WTC11 (cell line): ENCODE data around the gene SMIM26. TPM values are rescaled to one million over a fixed set of nuclear protein-coding genes. Genes with fewer than 3 reads are reported as not detected.

Experiments used
- ATAC-seq: fragments of 200-7000 bp; cut with Tn5 transposase; 2 replicates; pipeline ENCODE4 v1.10.0; 2021; ENCODE audit warnings: mild to moderate bottlenecking, moderate library complexity
- CTCF ChIA-PET: fragments of 300-600 bp; sonication (Branson Sonifier 250); formaldehyde crosslinking; loops from one replicate; lab custom pipeline; 2021; ENCODE audit warnings: antibody characterized with exemption; lab: Charles Lee
- POLR2A ChIA-PET: fragments of 350-600 bp; sonication (Branson Sonifier 250); formaldehyde crosslinking; loops from one replicate; lab custom pipeline; 2021; ENCODE audit warnings: antibody characterized with exemption; lab: Charles Lee
- DNase-seq: peaks from one replicate; pipeline ENCODE4 v3.0.0; 2021; ENCODE audit warnings: low spot score
- H3K27ac Mint-ChIP-seq: 2 replicates; pipeline ENCODE4 v1.8.0; 2021; ENCODE audit warnings: mixed read lengths
- H3K27me3 Mint-ChIP-seq: 2 replicates; pipeline ENCODE4 v1.8.0; 2021; ENCODE audit warnings: low read depth, mild to moderate bottlenecking, moderate library complexity, mixed read lengths
- H3K36me3 Mint-ChIP-seq: 2 replicates; pipeline ENCODE4 v1.8.0; 2021; ENCODE audit warnings: mixed read lengths
- H3K4me1 Mint-ChIP-seq: 2 replicates; pipeline ENCODE4 v1.8.0; 2022; ENCODE audit warnings: mixed read lengths
- H3K4me3 Mint-ChIP-seq: 2 replicates; pipeline ENCODE4 v1.8.0; 2021; ENCODE audit warnings: mild to moderate bottlenecking, moderate library complexity, mixed read lengths
- H3K9me3 Mint-ChIP-seq: 2 replicates; pipeline ENCODE4 v1.8.0; 2021; ENCODE audit warnings: mixed read lengths
- CBFB ChIP-seq: sonication (generic); formaldehyde crosslinking; IDR thresholded peaks from 2 replicates; pipeline ENCODE4 v1.8.1; 2022; ENCODE audit warnings: mild to moderate bottlenecking, low read depth, missing genetic modification reagents
- ETV6 ChIP-seq: sonication (generic); formaldehyde crosslinking; IDR thresholded peaks from 2 replicates; pipeline ENCODE4 v1.8.1; 2022; ENCODE audit warnings: mild to moderate bottlenecking, missing genetic modification reagents
- GABPB1 ChIP-seq: sonication (generic); formaldehyde crosslinking; IDR thresholded peaks from 2 replicates; pipeline ENCODE4 v1.8.1; 2023; ENCODE audit warnings: mild to moderate bottlenecking, missing genetic modification reagents
- HMGA2 ChIP-seq: fragments of 250-450 bp; sonication (Bioruptor Pico); IDR thresholded peaks from 2 replicates; pipeline ENCODE4 v1.4.0; 2021; ENCODE audit warnings: mild to moderate bottlenecking, moderate library complexity
- NR2C2 ChIP-seq: sonication (generic); formaldehyde crosslinking; IDR thresholded peaks from 2 replicates; pipeline ENCODE4 v1.8.0; 2022; ENCODE audit warnings: mild to moderate bottlenecking, missing genetic modification reagents
- NR3C1 ChIP-seq: sonication (generic); formaldehyde crosslinking; conservative IDR thresholded peaks from 2 replicates; pipeline ENCODE4 v1.8.1; 2023; ENCODE audit warnings: low read depth, mild to moderate bottlenecking, missing genetic modification reagents
- RELA ChIP-seq: sonication (generic); formaldehyde crosslinking; IDR thresholded peaks from 2 replicates; pipeline ENCODE4 v1.8.1; 2022; ENCODE audit warnings: missing genetic modification reagents, mild to moderate bottlenecking, borderline replicate concordance
- ZNF263 ChIP-seq: sonication (generic); formaldehyde crosslinking; IDR thresholded peaks from 2 replicates; pipeline ENCODE4 v1.8.1; 2022; ENCODE audit warnings: low read depth, mild to moderate bottlenecking, moderate library complexity, missing genetic modification reagents
- ZNF671 ChIP-seq: fragments of 250-450 bp; sonication (Bioruptor Pico); IDR thresholded peaks from 2 replicates; pipeline ENCODE4 v1.8.0; 2021; ENCODE audit warnings: mild to moderate bottlenecking
- total RNA-seq: library from RNA; stranded (reverse); gene quantifications from 3 replicates; pipeline ENCODE4 v1.2.3, GENCODE V29; 2021
- TF ChIP-seq, protein P1 (sequence below): sonication (generic); formaldehyde crosslinking; conservative IDR thresholded peaks from 2 replicates; pipeline ENCODE4 v1.8.1; 2023; ENCODE audit warnings: mild to moderate bottlenecking, low read depth, missing genetic modification reagents, moderate library complexity
- TF ChIP-seq, protein P2 (sequence below): fragments of 250-450 bp; sonication (Bioruptor Pico); conservative IDR thresholded peaks from 2 replicates; pipeline ENCODE4 v1.9.0; 2021; ENCODE audit warnings: mild to moderate bottlenecking
- TF ChIP-seq, protein P3 (sequence below): fragments of 250-450 bp; sonication (Bioruptor Pico); IDR thresholded peaks from 2 replicates; pipeline ENCODE4 v1.9.0; 2021; ENCODE audit warnings: mild to moderate bottlenecking
- TF ChIP-seq, protein P4 (sequence below): sonication (generic); formaldehyde crosslinking; IDR thresholded peaks from 2 replicates; pipeline ENCODE4 v1.8.1; 2023; ENCODE audit warnings: mild to moderate bottlenecking, missing genetic modification reagents
- TF ChIP-seq, protein P5 (sequence below): sonication (generic); formaldehyde crosslinking; conservative IDR thresholded peaks from 2 replicates; pipeline ENCODE4 v1.8.1; 2022; ENCODE audit warnings: mild to moderate bottlenecking, missing genetic modification reagents
- TF ChIP-seq, protein P6 (sequence below): fragments of 250-450 bp; sonication (Bioruptor Pico); IDR thresholded peaks from 2 replicates; pipeline ENCODE4 v1.9.0; 2021; ENCODE audit warnings: mild to moderate bottlenecking

The SMIM26 gene
- total RNA-seq, 1 experiment from 2014 or later, result 71.9 TPM

DNA sequence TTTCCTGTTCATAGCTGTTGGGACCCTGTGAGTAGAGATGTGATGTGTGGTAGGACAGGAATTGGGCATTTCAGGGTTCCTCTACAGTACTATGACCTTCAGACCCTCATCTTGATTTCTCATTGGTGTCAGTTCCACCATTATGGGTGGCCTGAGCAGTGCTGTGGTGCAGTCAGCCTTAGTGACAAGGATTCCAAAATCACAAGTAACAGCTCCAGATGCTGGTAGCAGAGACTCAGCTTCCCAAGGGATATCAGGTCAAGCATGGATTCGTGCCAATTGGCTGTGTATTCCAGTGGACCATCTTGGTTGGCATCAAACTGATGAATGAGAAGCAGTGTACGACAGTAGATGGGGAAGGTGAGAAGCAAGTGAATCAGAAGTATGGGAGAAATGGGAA, 3.8 kb downstream of the SMIM26 start:
- no peak overlapping the region for H3K27ac Mint-ChIP-seq
- CTCF ChIA-PET, result no interaction called here
- POLR2A ChIA-PET, result no interaction called here
- H3K4me3 Mint-ChIP-seq, result no peak overlapping the region
- no peaks in the 10 kb centered on the region for H3K9me3 Mint-ChIP-seq
- peaks cover 19% of the 10 kb centered on the region for H3K36me3 Mint-ChIP-seq
- no peak for ATAC-seq
- TF ChIP-seq, protein P1, sequence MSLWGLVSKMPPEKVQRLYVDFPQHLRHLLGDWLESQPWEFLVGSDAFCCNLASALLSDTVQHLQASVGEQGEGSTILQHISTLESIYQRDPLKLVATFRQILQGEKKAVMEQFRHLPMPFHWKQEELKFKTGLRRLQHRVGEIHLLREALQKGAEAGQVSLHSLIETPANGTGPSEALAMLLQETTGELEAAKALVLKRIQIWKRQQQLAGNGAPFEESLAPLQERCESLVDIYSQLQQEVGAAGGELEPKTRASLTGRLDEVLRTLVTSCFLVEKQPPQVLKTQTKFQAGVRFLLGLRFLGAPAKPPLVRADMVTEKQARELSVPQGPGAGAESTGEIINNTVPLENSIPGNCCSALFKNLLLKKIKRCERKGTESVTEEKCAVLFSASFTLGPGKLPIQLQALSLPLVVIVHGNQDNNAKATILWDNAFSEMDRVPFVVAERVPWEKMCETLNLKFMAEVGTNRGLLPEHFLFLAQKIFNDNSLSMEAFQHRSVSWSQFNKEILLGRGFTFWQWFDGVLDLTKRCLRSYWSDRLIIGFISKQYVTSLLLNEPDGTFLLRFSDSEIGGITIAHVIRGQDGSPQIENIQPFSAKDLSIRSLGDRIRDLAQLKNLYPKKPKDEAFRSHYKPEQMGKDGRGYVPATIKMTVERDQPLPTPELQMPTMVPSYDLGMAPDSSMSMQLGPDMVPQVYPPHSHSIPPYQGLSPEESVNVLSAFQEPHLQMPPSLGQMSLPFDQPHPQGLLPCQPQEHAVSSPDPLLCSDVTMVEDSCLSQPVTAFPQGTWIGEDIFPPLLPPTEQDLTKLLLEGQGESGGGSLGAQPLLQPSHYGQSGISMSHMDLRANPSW, result no peak
- TF ChIP-seq, protein P2, sequence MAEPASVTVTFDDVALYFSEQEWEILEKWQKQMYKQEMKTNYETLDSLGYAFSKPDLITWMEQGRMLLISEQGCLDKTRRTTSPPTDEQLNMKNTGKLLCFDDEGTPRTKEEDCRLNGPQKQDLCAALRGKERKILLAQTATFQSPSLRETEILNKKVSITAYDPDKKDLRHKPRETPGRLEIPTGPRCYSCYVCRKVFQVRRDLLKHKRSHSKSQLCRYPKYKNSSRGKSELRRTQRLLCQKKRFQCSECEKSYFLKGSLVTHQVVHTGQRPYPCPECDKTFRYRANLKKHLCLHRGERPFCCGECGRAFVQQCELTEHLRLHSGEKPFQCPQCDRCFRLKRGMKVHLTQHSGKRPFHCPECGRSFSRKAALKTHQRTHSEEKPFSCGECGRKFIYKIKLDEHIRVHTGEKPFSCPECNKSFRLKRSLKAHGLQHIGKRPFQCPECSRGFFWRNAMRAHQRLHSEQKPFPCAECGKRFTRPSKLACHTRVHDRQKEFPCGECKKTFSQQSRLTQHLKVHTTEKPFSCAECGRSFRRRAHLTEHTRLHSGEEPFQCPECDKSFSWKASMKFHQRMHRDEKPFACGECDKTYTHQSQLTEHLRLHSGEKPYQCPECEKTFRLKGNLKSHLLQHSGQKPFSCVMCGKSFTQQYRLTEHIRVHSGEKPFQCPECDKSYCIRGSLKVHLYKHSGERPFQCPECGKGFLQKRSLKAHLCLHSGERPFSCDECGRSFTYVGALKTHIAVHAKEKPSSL (CRISPR knock-in tag), result no peak
- H3K4me1 Mint-ChIP-seq, result peaks cover 6% of the 10 kb centered on the region; the same call in 1 of the 2 replicates
- H3K27me3 Mint-ChIP-seq, result no peaks in the 10 kb centered on the region
- no peak for DNase-seq

DNA sequence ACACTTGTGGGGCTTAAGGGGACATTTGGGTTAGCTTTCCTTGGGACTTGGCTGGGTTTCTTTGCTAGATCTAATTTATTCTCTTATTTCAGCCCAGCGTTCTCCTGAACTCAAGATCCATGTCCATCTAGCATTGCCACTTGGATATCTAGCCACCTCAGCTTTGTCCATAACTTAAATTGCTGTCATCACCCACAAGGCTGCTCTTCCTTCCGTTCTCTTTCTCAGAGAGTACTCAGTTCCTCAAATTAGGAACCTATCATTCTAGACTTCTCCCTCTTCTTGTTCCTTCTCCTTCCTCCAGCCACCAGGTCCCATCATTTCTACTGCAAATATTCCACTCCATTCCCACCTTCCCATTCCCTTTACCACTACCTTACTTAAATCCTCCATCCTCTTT, 4.3 kb downstream of the SMIM26 start:
- ChIA-PET POLR2A (no interaction called here), CTCF (interaction anchor here (1.0 kb wide), 1 partner anchor 16 kb away, joined by 3 read pairs; the partner anchor contains the start of gene DTD1)
- DNase-seq (no peak), ATAC-seq (no peak)
- Mint-ChIP-seq H3K27me3 (no peaks in the 10 kb centered on the region), H3K27ac (no peak overlapping the region), H3K4me1 (peaks cover 3% of the 10 kb centered on the region; the same call in 1 of the 2 replicates), H3K9me3 (no peaks in the 10 kb centered on the region), H3K4me3 (no peak overlapping the region), H3K36me3 (peaks cover 19% of the 10 kb centered on the region)
- TF ChIP-seq NR3C1 (CRISPR knock-in tag), result no peak
- no peak for TF ChIP-seq CBFB (CRISPR knock-in tag)
- TF ChIP-seq HMGA2 (CRISPR knock-in tag), result no peak
- TF ChIP-seq GABPB1 (CRISPR knock-in tag), result no peak
- no peak for TF ChIP-seq RELA
- TF ChIP-seq, protein P3, sequence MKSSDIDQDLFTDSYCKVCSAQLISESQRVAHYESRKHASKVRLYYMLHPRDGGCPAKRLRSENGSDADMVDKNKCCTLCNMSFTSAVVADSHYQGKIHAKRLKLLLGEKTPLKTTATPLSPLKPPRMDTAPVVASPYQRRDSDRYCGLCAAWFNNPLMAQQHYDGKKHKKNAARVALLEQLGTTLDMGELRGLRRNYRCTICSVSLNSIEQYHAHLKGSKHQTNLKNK, result no peak
- TF ChIP-seq, protein P4, sequence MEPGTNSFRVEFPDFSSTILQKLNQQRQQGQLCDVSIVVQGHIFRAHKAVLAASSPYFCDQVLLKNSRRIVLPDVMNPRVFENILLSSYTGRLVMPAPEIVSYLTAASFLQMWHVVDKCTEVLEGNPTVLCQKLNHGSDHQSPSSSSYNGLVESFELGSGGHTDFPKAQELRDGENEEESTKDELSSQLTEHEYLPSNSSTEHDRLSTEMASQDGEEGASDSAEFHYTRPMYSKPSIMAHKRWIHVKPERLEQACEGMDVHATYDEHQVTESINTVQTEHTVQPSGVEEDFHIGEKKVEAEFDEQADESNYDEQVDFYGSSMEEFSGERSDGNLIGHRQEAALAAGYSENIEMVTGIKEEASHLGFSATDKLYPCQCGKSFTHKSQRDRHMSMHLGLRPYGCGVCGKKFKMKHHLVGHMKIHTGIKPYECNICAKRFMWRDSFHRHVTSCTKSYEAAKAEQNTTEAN (CRISPR knock-in tag), result no peak
- TF ChIP-seq ZNF671 (CRISPR knock-in tag), result no peak
- TF ChIP-seq, protein P5, sequence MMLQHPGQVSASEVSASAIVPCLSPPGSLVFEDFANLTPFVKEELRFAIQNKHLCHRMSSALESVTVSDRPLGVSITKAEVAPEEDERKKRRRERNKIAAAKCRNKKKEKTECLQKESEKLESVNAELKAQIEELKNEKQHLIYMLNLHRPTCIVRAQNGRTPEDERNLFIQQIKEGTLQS (CRISPR knock-in tag), result no peak
- TF ChIP-seq, protein P6, sequence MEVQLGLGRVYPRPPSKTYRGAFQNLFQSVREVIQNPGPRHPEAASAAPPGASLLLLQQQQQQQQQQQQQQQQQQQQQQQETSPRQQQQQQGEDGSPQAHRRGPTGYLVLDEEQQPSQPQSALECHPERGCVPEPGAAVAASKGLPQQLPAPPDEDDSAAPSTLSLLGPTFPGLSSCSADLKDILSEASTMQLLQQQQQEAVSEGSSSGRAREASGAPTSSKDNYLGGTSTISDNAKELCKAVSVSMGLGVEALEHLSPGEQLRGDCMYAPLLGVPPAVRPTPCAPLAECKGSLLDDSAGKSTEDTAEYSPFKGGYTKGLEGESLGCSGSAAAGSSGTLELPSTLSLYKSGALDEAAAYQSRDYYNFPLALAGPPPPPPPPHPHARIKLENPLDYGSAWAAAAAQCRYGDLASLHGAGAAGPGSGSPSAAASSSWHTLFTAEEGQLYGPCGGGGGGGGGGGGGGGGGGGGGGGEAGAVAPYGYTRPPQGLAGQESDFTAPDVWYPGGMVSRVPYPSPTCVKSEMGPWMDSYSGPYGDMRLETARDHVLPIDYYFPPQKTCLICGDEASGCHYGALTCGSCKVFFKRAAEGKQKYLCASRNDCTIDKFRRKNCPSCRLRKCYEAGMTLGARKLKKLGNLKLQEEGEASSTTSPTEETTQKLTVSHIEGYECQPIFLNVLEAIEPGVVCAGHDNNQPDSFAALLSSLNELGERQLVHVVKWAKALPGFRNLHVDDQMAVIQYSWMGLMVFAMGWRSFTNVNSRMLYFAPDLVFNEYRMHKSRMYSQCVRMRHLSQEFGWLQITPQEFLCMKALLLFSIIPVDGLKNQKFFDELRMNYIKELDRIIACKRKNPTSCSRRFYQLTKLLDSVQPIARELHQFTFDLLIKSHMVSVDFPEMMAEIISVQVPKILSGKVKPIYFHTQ (CRISPR knock-in tag), result no peak

DNA sequence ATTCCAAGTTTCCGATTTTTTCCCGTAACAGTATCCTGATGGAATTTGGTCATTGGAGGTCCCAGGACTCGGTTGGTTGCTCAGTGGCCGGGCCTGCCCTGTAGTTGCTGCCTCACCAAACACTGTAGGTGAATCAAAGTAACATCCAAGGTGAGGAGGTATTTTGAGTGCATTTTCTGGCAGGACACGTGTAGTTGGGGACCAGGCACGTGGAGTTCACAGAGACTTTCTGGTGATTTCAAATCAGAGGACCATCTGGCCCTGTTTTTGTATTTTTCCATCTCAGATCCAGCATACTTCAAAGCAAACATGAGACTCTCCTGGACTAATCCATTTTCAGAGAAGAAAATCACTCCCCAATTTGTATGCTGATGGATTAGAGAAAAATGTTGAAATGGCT, 10.7 kb downstream of the SMIM26 start:
- H3K36me3 Mint-ChIP-seq, result no peaks in the 10 kb centered on the region
- ChIA-PET CTCF (no interaction called here), POLR2A (no interaction called here)
- H3K27ac Mint-ChIP-seq, result no peak overlapping the region
- no peak for TF ChIP-seq HMGA2 (CRISPR knock-in tag)
- no peak for TF ChIP-seq ZNF263 (CRISPR knock-in tag)
- no peak for TF ChIP-seq NR2C2 (CRISPR knock-in tag)
- TF ChIP-seq ETV6, result no peak
- no peaks in the 10 kb centered on the region for H3K9me3 Mint-ChIP-seq
- H3K27me3 Mint-ChIP-seq, result no peaks in the 10 kb centered on the region
- H3K4me3 Mint-ChIP-seq, result no peak overlapping the region
- no peaks in the 10 kb centered on the region for H3K4me1 Mint-ChIP-seq
- DNase-seq, result no peak
- no peak for ATAC-seq
